Gastrocnemius medialis (tissue), 4 donors: ENCODE results near the gene MAP3K20.

ENCODE experiments used
- POLR2A ChIP-seq, 2 donors: fragments of 450-650 bp; IDR thresholded peaks; one replicate each; pipeline ENCODE4 v1.6.1; 2017; ENCODE audit warnings: antibody characterized with exemption in 2 of 2, mild to moderate bottlenecking in 2 of 2, moderate library complexity in 2 of 2
- TF ChIP-seq, protein P1 (sequence below), 5 experiments: fragments of 450-650 bp in 3 of 5; fragments of 200-600 bp in 2 of 5; sonication (generic) in 2 of 5; IDR thresholded peaks in 4 of 5; conservative IDR thresholded peaks in 1 of 5; 1 replicate in 4 of 5; 2 replicates in 1 of 5; pipeline ENCODE4 v1.5.1; 2016 to 2019; ENCODE audit warnings: antibody characterized with exemption in 5 of 5, mild to moderate bottlenecking in 3 of 5, moderate library complexity in 3 of 5

DNA sequence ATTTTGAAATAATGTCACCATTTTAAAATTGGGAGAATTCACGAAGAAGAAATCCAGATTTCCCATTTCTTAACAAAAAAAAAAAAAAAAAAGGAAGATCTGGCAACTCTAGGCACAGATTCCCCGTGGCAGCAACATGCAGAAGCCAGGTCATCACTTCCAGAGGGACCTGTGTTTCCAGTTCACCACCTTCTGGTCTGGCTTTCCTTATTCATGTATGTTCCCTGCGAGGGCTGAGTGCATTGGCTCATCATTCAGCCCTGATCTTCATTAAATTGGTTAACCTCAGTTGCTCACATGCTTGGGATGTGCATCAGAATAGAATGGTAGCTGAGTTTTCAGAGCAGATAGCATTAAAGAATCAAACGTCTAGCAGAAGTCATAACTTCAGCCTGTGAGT lies 25.0 kb upstream of the MAP3K20 start:
- TF ChIP-seq, protein P1, sequence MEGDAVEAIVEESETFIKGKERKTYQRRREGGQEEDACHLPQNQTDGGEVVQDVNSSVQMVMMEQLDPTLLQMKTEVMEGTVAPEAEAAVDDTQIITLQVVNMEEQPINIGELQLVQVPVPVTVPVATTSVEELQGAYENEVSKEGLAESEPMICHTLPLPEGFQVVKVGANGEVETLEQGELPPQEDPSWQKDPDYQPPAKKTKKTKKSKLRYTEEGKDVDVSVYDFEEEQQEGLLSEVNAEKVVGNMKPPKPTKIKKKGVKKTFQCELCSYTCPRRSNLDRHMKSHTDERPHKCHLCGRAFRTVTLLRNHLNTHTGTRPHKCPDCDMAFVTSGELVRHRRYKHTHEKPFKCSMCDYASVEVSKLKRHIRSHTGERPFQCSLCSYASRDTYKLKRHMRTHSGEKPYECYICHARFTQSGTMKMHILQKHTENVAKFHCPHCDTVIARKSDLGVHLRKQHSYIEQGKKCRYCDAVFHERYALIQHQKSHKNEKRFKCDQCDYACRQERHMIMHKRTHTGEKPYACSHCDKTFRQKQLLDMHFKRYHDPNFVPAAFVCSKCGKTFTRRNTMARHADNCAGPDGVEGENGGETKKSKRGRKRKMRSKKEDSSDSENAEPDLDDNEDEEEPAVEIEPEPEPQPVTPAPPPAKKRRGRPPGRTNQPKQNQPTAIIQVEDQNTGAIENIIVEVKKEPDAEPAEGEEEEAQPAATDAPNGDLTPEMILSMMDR (IDR thresholded peaks at IDR 0.05 in 4 of 5, conservative IDR thresholded peaks at IDR 0.05 in 1 of 5): no peak
- TF ChIP-seq POLR2A (IDR thresholded peaks at IDR 0.05): no peak
